GM21447 (cell line): ENCODE data around the gene MKRN1.
"Not testable (repeated sequence)": the region's sequence is repeated elsewhere in the genome, so short reads cannot be mapped to it uniquely, and the experiment has no call there.

ENCODE experiments used
- ATAC-seq: cut with Tn5 transposase; IDR thresholded peaks from one replicate; pipeline ENCODE4 v1.9.1; 2021; ENCODE audit not compliant: unreplicated experiment

The MKRN1 gene

GRCh38 chr7:140479062-140479738 is at the start of gene MKRN1:
Gene MKRN1, minus strand, starts transcription at chr7:140479505. Its CDS starts 161 bp downstream, at chr7:140479344.
- peak; percentile 92 for ATAC-seq

GRCh38 chr7:140526787-140527664 is 47.7 kb upstream of the MKRN1 start:
- no peak for ATAC-seq

GRCh38 chr7:140526214-140526613 is 46.9 kb upstream of the MKRN1 start:
- no peak for ATAC-seq

- ATAC-seq, result no peak
These were observed 46.4 kb upstream of the MKRN1 start for GRCh38 chr7:140525743-140526142.

GRCh38 chr7:140521421-140521820 is 42.1 kb upstream of the MKRN1 start:
- no peak for ATAC-seq

- no peak for ATAC-seq
These were observed 39.7 kb upstream of the MKRN1 start for GRCh38 chr7:140519007-140519399.

- no peak for ATAC-seq
These were observed 39.2 kb upstream of the MKRN1 start for GRCh38 chr7:140518370-140519006.

- no peak for ATAC-seq
These were observed 38.5 kb upstream of the MKRN1 start for GRCh38 chr7:140517546-140518369.

- no peak for ATAC-seq
These were observed 33.2 kb upstream of the MKRN1 start for GRCh38 chr7:140512317-140513000.

GRCh38 chr7:140509789-140510188 is 30.5 kb upstream of the MKRN1 start:
- ATAC-seq, result no peak

- ATAC-seq, result not testable (repeated sequence)
These were observed 28.3 kb upstream of the MKRN1 start for GRCh38 chr7:140507556-140507955.

GRCh38 chr7:140506788-140507464 is 27.6 kb upstream of the MKRN1 start:
- no peak for ATAC-seq

GRCh38 chr7:140501966-140502365 is 22.7 kb upstream of the MKRN1 start:
- no peak for ATAC-seq

- not testable (repeated sequence) for ATAC-seq
These were observed 18.5 kb upstream of the MKRN1 start for GRCh38 chr7:140497807-140498206.

GRCh38 chr7:140497241-140497769 is 18.0 kb upstream of the MKRN1 start:
- no peak for ATAC-seq

GRCh38 chr7:140495514-140496097 is 16.3 kb upstream of the MKRN1 start:
- no peak for ATAC-seq

- no peak for ATAC-seq
These were observed 15.6 kb upstream of the MKRN1 start for GRCh38 chr7:140494867-140495266.

- ATAC-seq, result no peak
These were observed 9.7 kb upstream of the MKRN1 start for GRCh38 chr7:140489026-140489359.
